IMR-90 (cell line): Measurements from ENCODE around the gene TGFB2.

Experiments used
- BHLHE40 ChIP-seq: fragments of 150-350 bp; IDR thresholded peaks from 2 replicates; pipeline ENCODE4 v1.6.1; 2016; ENCODE audit warnings: mild to moderate bottlenecking, low read depth, low read length
- CTCF ChIP-seq: conservative IDR thresholded peaks from 2 replicates; pipeline ENCODE4 v1.5.1; 2012; ENCODE audit warnings: mild to moderate bottlenecking, low read depth, low read length, improper control_type of control experiment
- POLR2A ChIP-seq: IDR thresholded peaks from 2 replicates; pipeline ENCODE4 v1.6.1; 2012; ENCODE audit warnings: mild to moderate bottlenecking, low read depth, low read length
- RFX5 ChIP-seq: IDR thresholded peaks from 2 replicates; pipeline ENCODE4 v1.8.0; 2012; ENCODE audit warnings: low read depth, mild to moderate bottlenecking, low read length, moderate library complexity

- TF ChIP-seq BHLHE40 (no peak), RFX5 (no peak), CTCF (no peak), POLR2A (no peak)
These were observed 37.1 kb downstream of the TGFB2 start for GRCh38 chr1:218382261-218382660.
